B cell (primary cell): Measurements from ENCODE around the gene GOLGA8B. TPM values are rescaled to one million over a fixed set of nuclear protein-coding genes. Genes with fewer than 3 reads are reported as not detected.
"Not testable (repeated sequence)": the region's sequence is repeated elsewhere in the genome, so short reads cannot be mapped to it uniquely, and the experiment has no call there.

ENCODE experiments used
- ATAC-seq: fragments of 200-7000 bp; cut with Tn5 transposase; one replicate; pipeline ENCODE4 v1.10.0; 2021; ENCODE audit warnings: low read depth, mild to moderate bottlenecking, moderate number of reproducible peaks, moderate library complexity
- CTCF ChIA-PET: fragments of 350-600 bp; sonication (Branson Sonifier 250); formaldehyde crosslinking; loops from one replicate; lab custom pipeline; 2021; ENCODE audit warnings: antibody characterized with exemption, inconsistent platforms; lab: Charles Lee
- POLR2A ChIA-PET: fragments of 350-600 bp; sonication (Branson Sonifier 250); formaldehyde crosslinking; loops from one replicate; lab custom pipeline; 2021; ENCODE audit warnings: antibody characterized with exemption; lab: Charles Lee
- DNase-seq: peaks from one replicate; pipeline ENCODE4 v3.0.0; 2013
- H2AFZ ChIP-seq: 2 replicates; pipeline ENCODE4 v1.6.1; 2012; ENCODE audit warnings: mild to moderate bottlenecking, low read depth, low read length; ENCODE audit not compliant: insufficient read depth, poor library complexity, severe bottlenecking
- H3K27ac ChIP-seq, 2 donors: 1 replicate in 1 of 2; 2 replicates in 1 of 2; pipeline ENCODE4 v1.5.1; 2012 to 2013; ENCODE audit warnings: low read length in 2 of 2, mild to moderate bottlenecking in 2 of 2, moderate library complexity in 1 of 2
- H3K27me3 ChIP-seq, 4 experiments: fragments of 200-600 bp in 1 of 4; sonication (generic) in 1 of 4; replicated peaks in 1 of 4; 1 replicate in 2 of 4; 2 replicates in 2 of 4; pipeline versions ENCODE4 v1.6.1 to v1.7.0; 2013 to 2016; ENCODE audit warnings: low read length in 3 of 4, mild to moderate bottlenecking in 2 of 4, mixed read lengths in 1 of 4, moderate library complexity in 1 of 4; ENCODE audit not compliant: insufficient read depth in 4 of 4, control insufficient read depth in 3 of 4; ENCODE audit errors: control extremely low read depth in 1 of 4
- H3K36me3 ChIP-seq, 2 experiments: replicated peaks in 1 of 2; 1 replicate in 1 of 2; 2 replicates in 1 of 2; pipeline versions ENCODE4 v1.6.1 to v1.7.1; 2013; ENCODE audit warnings: low read length in 1 of 2; ENCODE audit not compliant: insufficient read depth in 2 of 2, control insufficient read depth in 1 of 2; ENCODE audit errors: control extremely low read depth in 1 of 2, extremely low read depth in 1 of 2
- H3K4me1 ChIP-seq, 2 donors: fragments of 200-600 bp in 1 of 2; sonication (generic) in 1 of 2; 1 replicate in 1 of 2; 2 replicates in 1 of 2; pipeline versions ENCODE4 v1.5.1 to v1.6.1; 2013 to 2017; ENCODE audit warnings: low read length in 2 of 2; ENCODE audit not compliant: control insufficient read depth in 2 of 2, insufficient read depth in 2 of 2
- H3K4me2 ChIP-seq: replicated peaks from 2 replicates; pipeline ENCODE3; 2012; ENCODE audit warnings: mild to moderate bottlenecking, low read depth, low read length; ENCODE audit not compliant: poor library complexity, severe bottlenecking
- H3K4me3 ChIP-seq, 5 experiments: fragments of 200-600 bp in 1 of 5; sonication (generic) in 1 of 5; 1 replicate in 3 of 5; 2 replicates in 2 of 5; pipeline versions ENCODE4 v1.5.1 to v1.7.0; 2011 to 2016; ENCODE audit warnings: low read length in 4 of 5, mild to moderate bottlenecking in 4 of 5, low read depth in 2 of 5, control low read depth in 1 of 5, moderate library complexity in 1 of 5; ENCODE audit not compliant: insufficient read depth in 1 of 5; ENCODE audit errors: control extremely low read depth in 1 of 5, extremely low read depth in 1 of 5
- H3K79me2 ChIP-seq: fragments of 200-600 bp; sonication (generic); one replicate; pipeline ENCODE4 v1.6.0; 2016; ENCODE audit warnings: low read length; ENCODE audit not compliant: control insufficient read depth, insufficient read depth
- H3K9ac ChIP-seq: fragments of 200-600 bp; sonication (generic); 2 replicates; pipeline ENCODE4 v1.6.1; 2017; ENCODE audit warnings: mild to moderate bottlenecking, low read length, moderate library complexity
- H3K9me3 ChIP-seq, 3 donors: one replicate each; pipeline versions ENCODE4 v1.6.1 to v1.7.1; 2013; ENCODE audit warnings: low read length in 2 of 3; ENCODE audit not compliant: control insufficient read depth in 2 of 3, insufficient read depth in 1 of 3; ENCODE audit errors: control extremely low read depth in 1 of 3
- H4K20me1 ChIP-seq: 2 replicates; pipeline ENCODE4 v1.6.0; 2012; ENCODE audit warnings: mild to moderate bottlenecking, low read length; ENCODE audit not compliant: insufficient read depth, control insufficient read depth, poor library complexity, severe bottlenecking
- H3K27ac Mint-ChIP-seq: one replicate; pipeline ENCODE4 v1.8.0; 2021; ENCODE audit warnings: mixed read lengths
- H3K27me3 Mint-ChIP-seq: one replicate; pipeline ENCODE4 v1.8.0; 2021; ENCODE audit warnings: mixed read lengths
- H3K4me1 Mint-ChIP-seq: one replicate; pipeline ENCODE4 v1.8.0; 2021; ENCODE audit warnings: mixed read lengths
- H3K4me3 Mint-ChIP-seq: one replicate; pipeline ENCODE4 v1.8.0; 2021; ENCODE audit warnings: mixed read lengths
- H3K9me3 Mint-ChIP-seq: one replicate; pipeline ENCODE4 v1.8.0; 2022; ENCODE audit warnings: mixed read lengths; ENCODE audit not compliant: insufficient read depth
- EZH2 ChIP-seq: IDR thresholded peaks from 2 replicates; pipeline ENCODE4 v1.6.1; 2012; ENCODE audit warnings: borderline replicate concordance, low read depth, mild to moderate bottlenecking, moderate library complexity, low read length; ENCODE audit not compliant: insufficient read depth, poor library complexity, severe bottlenecking
- WGBS: methylation state at CpG from one replicate; pipeline ENCODE4 v1.1.5; 2013; ENCODE audit warnings: missing lambda C conversion rate; ENCODE audit not compliant: insufficient coverage; 5-methylcytosine and 5-hydroxymethylcytosine counted together
- intact Hi-C: fragments of 100-400 bp; cut with micrococcal nuclease; formaldehyde crosslinking; loops from one replicate; pipeline ENCODE4 v1.10.0; 2022
- polyA minus RNA-seq: library from RNA; depleted of rRNA, polyadenylated mRNA; stranded (reverse); fragments of >200 nt; gene quantifications from 2 replicates; pipeline ENCODE4 v1.2.3, GENCODE V29; 2012
- polyA plus RNA-seq: library from polyadenylated mRNA; depleted of rRNA; stranded (reverse); fragments of >200 nt; gene quantifications from 2 replicates; pipeline ENCODE4 v1.2.3, GENCODE V29; 2012
- total RNA-seq, 2 donors: library from RNA; stranded (reverse); fragments of 120-200 nt in 1 of 2; gene quantifications; 1 replicate in 1 of 2; 2 replicates in 1 of 2; pipeline versions ENCODE4 v1.2.3 to v1.2.4, GENCODE V29; 2013 to 2022
- TF ChIP-seq, protein P1 (sequence below): fragments of 200-600 bp; IDR thresholded peaks from one replicate; pipeline ENCODE4 v1.8.0; 2022; ENCODE audit warnings: antibody characterized with exemption, mild to moderate bottlenecking

The GOLGA8B gene
- total RNA-seq = 75.5 and 77.1 TPM in 2 replicates
- 67.8 TPM for total RNA-seq (2013)
- 200 and 426 TPM in 2 replicates for polyA plus RNA-seq
- polyA minus RNA-seq = 79.7 and 81.1 TPM in 2 replicates

- Histone ChIP-seq H2AFZ (peak within 1 kb of the TSS; percentile 99), H3K36me3 (no peaks in the 10 kb centered on the region), H3K4me3 (peak within 1 kb of the TSS; percentile 25 to 89 (median 80)), H3K4me1 (peaks cover 12 to 21% of the 10 kb centered on the region in 2 donors), H3K9ac (peak within 1 kb of the TSS; percentile 88), H3K4me2 (peak within 1 kb of the TSS; percentile 98), H4K20me1 (peaks cover 29% of the 10 kb centered on the region), H3K27me3 (peaks cover 0 to 7% (median 2%) of the 10 kb centered on the region in 4 experiments), H3K27ac (peak within 1 kb of the TSS in 1 of 2 donors; percentile 13), H3K9me3 (no peaks in the 10 kb centered on the region), H3K79me2 (peaks cover 51% of the 10 kb centered on the region)
- H3K4me1 Mint-ChIP-seq = peaks cover 28% of the 10 kb centered on the region
- DNase-seq (peak; percentile 89), ATAC-seq (peak; percentile 77)
- POLR2A ChIA-PET = interaction anchor here (1.8 kb wide), 1 partner anchor 216 kb away, joined by 6 read pairs; the partner anchor contains the start of gene LPCAT4
- no peaks in the 10 kb centered on the region for H3K9me3 Mint-ChIP-seq
- H3K4me3 Mint-ChIP-seq = peak within 1 kb of the TSS; percentile 93
- intact Hi-C loops = loop anchor here (2.0 kb wide), 1 partner anchor 545 kb away; the partner anchor contains the start of gene AVEN
- TF ChIP-seq, protein P1, sequence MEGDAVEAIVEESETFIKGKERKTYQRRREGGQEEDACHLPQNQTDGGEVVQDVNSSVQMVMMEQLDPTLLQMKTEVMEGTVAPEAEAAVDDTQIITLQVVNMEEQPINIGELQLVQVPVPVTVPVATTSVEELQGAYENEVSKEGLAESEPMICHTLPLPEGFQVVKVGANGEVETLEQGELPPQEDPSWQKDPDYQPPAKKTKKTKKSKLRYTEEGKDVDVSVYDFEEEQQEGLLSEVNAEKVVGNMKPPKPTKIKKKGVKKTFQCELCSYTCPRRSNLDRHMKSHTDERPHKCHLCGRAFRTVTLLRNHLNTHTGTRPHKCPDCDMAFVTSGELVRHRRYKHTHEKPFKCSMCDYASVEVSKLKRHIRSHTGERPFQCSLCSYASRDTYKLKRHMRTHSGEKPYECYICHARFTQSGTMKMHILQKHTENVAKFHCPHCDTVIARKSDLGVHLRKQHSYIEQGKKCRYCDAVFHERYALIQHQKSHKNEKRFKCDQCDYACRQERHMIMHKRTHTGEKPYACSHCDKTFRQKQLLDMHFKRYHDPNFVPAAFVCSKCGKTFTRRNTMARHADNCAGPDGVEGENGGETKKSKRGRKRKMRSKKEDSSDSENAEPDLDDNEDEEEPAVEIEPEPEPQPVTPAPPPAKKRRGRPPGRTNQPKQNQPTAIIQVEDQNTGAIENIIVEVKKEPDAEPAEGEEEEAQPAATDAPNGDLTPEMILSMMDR = no peak
- no peak for TF ChIP-seq EZH2
- CTCF ChIA-PET = interaction anchor here (0.8 to 1.7 kb wide), 6 partner anchors 216 to 521 kb away, joined by 3 to 7 read pairs (median 4); partner anchors contain the start of genes KATNBL1, LPCAT4, NOP10 and NUTM1
- H3K27me3 Mint-ChIP-seq = peaks cover 3% of the 10 kb centered on the region
- peak within 1 kb of the TSS; percentile 82 for H3K27ac Mint-ChIP-seq
- under 1% methylated on average over 101 of the region's 101 CpGs for WGBS
These were observed at the start of gene GOLGA8B for GRCh38 chr15:34583399-34584329. Gene GOLGA8B (minus strand): TSS chr15:34583651. CDS start chr15:34535912, 47,739 bp downstream.

- H3K4me1 Mint-ChIP-seq, H3K9me3 Mint-ChIP-seq, H3K9ac ChIP-seq, CTCF ChIA-PET, POLR2A ChIA-PET, H3K27me3 Mint-ChIP-seq, H3K4me1 ChIP-seq, H3K27ac Mint-ChIP-seq, H3K27me3 ChIP-seq, H3K4me3 Mint-ChIP-seq, H3K4me2 ChIP-seq, H3K36me3 ChIP-seq, intact Hi-C loops, ATAC-seq, H2AFZ ChIP-seq, H3K4me3 ChIP-seq, H3K79me2 ChIP-seq, DNase-seq, H4K20me1 ChIP-seq, H3K27ac ChIP-seq, H3K9me3 ChIP-seq: not testable (repeated sequence)
- 100% methylated on average over 2 of the region's 3 CpGs for WGBS
These were observed 49.7 kb upstream of the GOLGA8B start for GRCh38 chr15:34633165-34633564.
